Activated naive CD8-positive, alpha-beta T cell treated with anti-CD3 and anti-CD28 coated beads, Interleukin-2, amount 50 U/mL, for 16 hours (primary cell): ENCODE data around the gene DUT.

Source experiments
- DNase-seq: peaks from one replicate; pipeline ENCODE4 v3.0.0-alpha.2; 2020; ENCODE audit warnings: low read depth, low spot score

DUT gene

GRCh38 chr15:48330105-48330785, 984 bp upstream of the DUT start:
- DNase-seq, result no peak

GRCh38 chr15:48331796-48332641, 790 bp downstream of the DUT start:
- DNase-seq, result peak; percentile 48

GRCh38 chr15:48332642-48333034, 1.4 kb downstream of the DUT start:
- DNase-seq, result no peak

GRCh38 chr15:48333540-48333939, 2.3 kb downstream of the DUT start:
- no peak for DNase-seq

- DNase-seq, result no peak
These were observed 3.0 kb downstream of the DUT start for GRCh38 chr15:48334260-48334659.

GRCh38 chr15:48336940-48337339, 5.7 kb downstream of the DUT start:
- no peak for DNase-seq

- DNase-seq, result no peak
These were observed 6.4 kb downstream of the DUT start for GRCh38 chr15:48337607-48338006.

- no peak for DNase-seq
These were observed 8.9 kb downstream of the DUT start for GRCh38 chr15:48340111-48340510.

GRCh38 chr15:48343865-48344264, 12.6 kb downstream of the DUT start:
- no peak for DNase-seq

GRCh38 chr15:48345516-48345915, 14.3 kb downstream of the DUT start:
- no peak for DNase-seq

- no peak for DNase-seq
These were observed 21.3 kb downstream of the DUT start for GRCh38 chr15:48352474-48353072.

- DNase-seq, result no peak
These were observed 23.6 kb downstream of the DUT start for GRCh38 chr15:48354694-48355303.

- DNase-seq, result no peak
These were observed 24.1 kb downstream of the DUT start for GRCh38 chr15:48355377-48355776.

GRCh38 chr15:48358229-48359152, 27.3 kb downstream of the DUT start:
- DNase-seq, result no peak

- DNase-seq, result no peak
These were observed 29.6 kb downstream of the DUT start for GRCh38 chr15:48360841-48361240.

- no peak for DNase-seq
These were observed 30.5 kb downstream of the DUT start for GRCh38 chr15:48361685-48362084.

- no peak for DNase-seq
These were observed 32.2 kb downstream of the DUT start for GRCh38 chr15:48363474-48363873.

GRCh38 chr15:48365575-48365974, 34.3 kb downstream of the DUT start:
- DNase-seq, result no peak

GRCh38 chr15:48366584-48367312, 35.5 kb downstream of the DUT start:
- no peak for DNase-seq

- DNase-seq, result no peak
These were observed 36.3 kb downstream of the DUT start for GRCh38 chr15:48367483-48367882.

- no peak for DNase-seq
These were observed 39.2 kb downstream of the DUT start for GRCh38 chr15:48370460-48370859.
